Measurements from ENCODE around the gene ARL10. TPM values are rescaled to one million over a fixed set of nuclear protein-coding genes. Genes with fewer than 3 reads are reported as not detected.

The ARL10 gene
- total RNA-seq, 2 donors from 2014 or later = 7.5 to 14.0 TPM

- Mint-ChIP-seq H3K4me3 (no peak overlapping the region), H3K9me3 (no peaks in the 10 kb centered on the region), H3K4me1 (ENCODE audit: low read depth) (peaks cover 44% of the 10 kb centered on the region), H3K36me3 (ENCODE audit: insufficient read depth in 2 of 2) (peaks cover 0 to 2% of the 10 kb centered on the region in 2 donors), H3K27ac (no peak overlapping the region), H3K27me3 (ENCODE audit: low read depth) (no peaks in the 10 kb centered on the region)
- ATAC-seq (replicated peaks in 1 of 2) = no peak
- no peak for DNase-seq
Measured at GRCh38 chr5:176413709-176414191, 48.5 kb downstream of the ARL10 start.

- ATAC-seq (replicated peaks in 1 of 2) (no peak), DNase-seq (no peak)
- Mint-ChIP-seq H3K36me3 (ENCODE audit: insufficient read depth in 2 of 2) (peaks cover 0 to 2% of the 10 kb centered on the region in 2 donors), H3K4me3 (peak overlapping the region; percentile 81 to 86), H3K27ac (peak overlapping the region; percentile 44), H3K9me3 (no peaks in the 10 kb centered on the region), H3K4me1 (ENCODE audit: low read depth) (peaks cover 44% of the 10 kb centered on the region), H3K27me3 (ENCODE audit: low read depth) (no peaks in the 10 kb centered on the region)
Measured at GRCh38 chr5:176414704-176415103, 49.4 kb downstream of the ARL10 start.

GRCh38 chr5:176415240-176415951, 50.1 kb downstream of the ARL10 start:
- ATAC-seq (replicated peaks in 1 of 2) = no peak
- H3K36me3 Mint-ChIP-seq (ENCODE audit: insufficient read depth in 2 of 2) = peaks cover 0 to 2% of the 10 kb centered on the region in 2 donors
- H3K27ac Mint-ChIP-seq = peak overlapping the region; percentile 56
- no peaks in the 10 kb centered on the region for H3K9me3 Mint-ChIP-seq
- no peak for DNase-seq
- peaks cover 44% of the 10 kb centered on the region for H3K4me1 Mint-ChIP-seq (ENCODE audit: low read depth)
- H3K4me3 Mint-ChIP-seq = peak overlapping the region; percentile 81 to 86
- H3K27me3 Mint-ChIP-seq (ENCODE audit: low read depth) = no peaks in the 10 kb centered on the region

- DNase-seq = peak; percentile 85 to 86
- H3K4me3 Mint-ChIP-seq = peak within 1 kb of the TSS; percentile 81 to 86
- H3K4me1 Mint-ChIP-seq (ENCODE audit: low read depth) = peaks cover 42% of the 10 kb centered on the region
- H3K27ac Mint-ChIP-seq = peak within 1 kb of the TSS; percentile 56
- H3K27me3 Mint-ChIP-seq (ENCODE audit: low read depth) = no peaks in the 10 kb centered on the region
- peaks cover 0 to 2% of the 10 kb centered on the region in 2 donors for H3K9me3 Mint-ChIP-seq
- ATAC-seq (replicated peaks in 1 of 2) = peak; percentile 98
- H3K36me3 Mint-ChIP-seq (ENCODE audit: insufficient read depth in 2 of 2) = peaks cover 0 to 3% of the 10 kb centered on the region in 2 donors
Measured at GRCh38 chr5:176415952-176416924, 51.0 kb downstream of the ARL10 start, which contains the start of gene CLTB. CLTB (minus strand) TSS chr5:176416539; CDS start chr5:176416363, 176 bp downstream.

GRCh38 chr5:176416965-176417364, 51.7 kb downstream of the ARL10 start:
- H3K27me3 Mint-ChIP-seq (ENCODE audit: low read depth) = no peaks in the 10 kb centered on the region
- H3K27ac Mint-ChIP-seq = no peak overlapping the region
- peaks cover 0 to 4% of the 10 kb centered on the region in 2 donors for H3K9me3 Mint-ChIP-seq
- H3K4me3 Mint-ChIP-seq = peak overlapping the region; percentile 33 to 62
- peaks cover 0 to 6% of the 10 kb centered on the region in 2 donors for H3K36me3 Mint-ChIP-seq (ENCODE audit: insufficient read depth in 2 of 2)
- no peak for DNase-seq
- peaks cover 35% of the 10 kb centered on the region for H3K4me1 Mint-ChIP-seq (ENCODE audit: low read depth)
- ATAC-seq (replicated peaks in 1 of 2) = no peak

- peaks cover 0 to 4% of the 10 kb centered on the region in 2 donors for H3K9me3 Mint-ChIP-seq
- H3K27ac Mint-ChIP-seq = no peak overlapping the region
- peaks cover 0 to 4% of the 10 kb centered on the region in 2 donors for H3K36me3 Mint-ChIP-seq (ENCODE audit: insufficient read depth in 2 of 2)
- H3K27me3 Mint-ChIP-seq (ENCODE audit: low read depth) = no peaks in the 10 kb centered on the region
- H3K4me1 Mint-ChIP-seq (ENCODE audit: low read depth) = peaks cover 29% of the 10 kb centered on the region
- no peak overlapping the region for H3K4me3 Mint-ChIP-seq
- DNase-seq (no peak), ATAC-seq (replicated peaks in 1 of 2) (no peak)
Measured at GRCh38 chr5:176418251-176418650, 53.0 kb downstream of the ARL10 start.

- no peak overlapping the region for H3K4me3 Mint-ChIP-seq
- H3K27ac Mint-ChIP-seq = no peak overlapping the region
- H3K4me1 Mint-ChIP-seq (ENCODE audit: low read depth) = peaks cover 16% of the 10 kb centered on the region
- peaks cover 0 to 4% of the 10 kb centered on the region in 2 donors for H3K9me3 Mint-ChIP-seq
- H3K27me3 Mint-ChIP-seq (ENCODE audit: low read depth) = no peaks in the 10 kb centered on the region
- ATAC-seq (replicated peaks in 1 of 2) = no peak
- peaks cover 0 to 4% of the 10 kb centered on the region in 2 donors for H3K36me3 Mint-ChIP-seq (ENCODE audit: insufficient read depth in 2 of 2)
- no peak for DNase-seq
Measured at GRCh38 chr5:176420086-176420485, 54.8 kb downstream of the ARL10 start.

- DNase-seq (no peak), ATAC-seq (replicated peaks in 1 of 2) (no peak)
- no peaks in the 10 kb centered on the region for H3K27me3 Mint-ChIP-seq (ENCODE audit: low read depth)
- H3K4me1 Mint-ChIP-seq (ENCODE audit: low read depth) = peaks cover 9% of the 10 kb centered on the region
- peaks cover 0 to 4% of the 10 kb centered on the region in 2 donors for H3K9me3 Mint-ChIP-seq
- no peak overlapping the region for H3K27ac Mint-ChIP-seq
- peaks cover 0 to 6% of the 10 kb centered on the region in 2 donors for H3K36me3 Mint-ChIP-seq (ENCODE audit: insufficient read depth in 2 of 2)
- no peak overlapping the region for H3K4me3 Mint-ChIP-seq
Measured at GRCh38 chr5:176420972-176421544, 55.8 kb downstream of the ARL10 start.

GRCh38 chr5:176424181-176424580, 58.9 kb downstream of the ARL10 start:
- Mint-ChIP-seq H3K4me3 (no peak overlapping the region), H3K27me3 (ENCODE audit: low read depth) (no peaks in the 10 kb centered on the region), H3K27ac (no peak overlapping the region), H3K9me3 (peaks cover 0 to 4% of the 10 kb centered on the region in 2 donors), H3K36me3 (ENCODE audit: insufficient read depth in 2 of 2) (peaks cover 0 to 6% of the 10 kb centered on the region in 2 donors), H3K4me1 (ENCODE audit: low read depth) (no peaks in the 10 kb centered on the region)
- DNase-seq (no peak), ATAC-seq (replicated peaks in 1 of 2) (no peak)

GRCh38 chr5:176425138-176425537, 59.9 kb downstream of the ARL10 start:
- H3K4me3 Mint-ChIP-seq = no peak overlapping the region
- DNase-seq = no peak
- no peaks in the 10 kb centered on the region for H3K4me1 Mint-ChIP-seq (ENCODE audit: low read depth)
- no peak overlapping the region for H3K27ac Mint-ChIP-seq
- peaks cover 0 to 6% of the 10 kb centered on the region in 2 donors for H3K36me3 Mint-ChIP-seq (ENCODE audit: insufficient read depth in 2 of 2)
- no peaks in the 10 kb centered on the region for H3K27me3 Mint-ChIP-seq (ENCODE audit: low read depth)
- no peak for ATAC-seq (replicated peaks in 1 of 2)
- H3K9me3 Mint-ChIP-seq = peaks cover 0 to 4% of the 10 kb centered on the region in 2 donors

- ATAC-seq (replicated peaks in 1 of 2) (no peak), DNase-seq (no peak)
- H3K27ac Mint-ChIP-seq = no peak overlapping the region
- no peaks in the 10 kb centered on the region for H3K4me1 Mint-ChIP-seq (ENCODE audit: low read depth)
- peaks cover 0 to 4% of the 10 kb centered on the region in 2 donors for H3K9me3 Mint-ChIP-seq
- no peaks in the 10 kb centered on the region for H3K27me3 Mint-ChIP-seq (ENCODE audit: low read depth)
- no peak overlapping the region for H3K4me3 Mint-ChIP-seq
- peaks cover 0 to 6% of the 10 kb centered on the region in 2 donors for H3K36me3 Mint-ChIP-seq (ENCODE audit: insufficient read depth in 2 of 2)
Measured at GRCh38 chr5:176425791-176426190, 60.5 kb downstream of the ARL10 start.

- no peak for DNase-seq
Measured at GRCh38 chr5:176426876-176427275, 61.6 kb downstream of the ARL10 start.

More at GRCh38 chr5:176426876-176427275, 61.6 kb downstream of the ARL10 start:
- H3K27me3 Mint-ChIP-seq (ENCODE audit: low read depth) = peaks cover 4% of the 10 kb centered on the region
- H3K9me3 Mint-ChIP-seq = no peaks in the 10 kb centered on the region
- no peak overlapping the region for H3K27ac Mint-ChIP-seq
- no peak overlapping the region for H3K4me3 Mint-ChIP-seq
- H3K4me1 Mint-ChIP-seq (ENCODE audit: low read depth) = no peaks in the 10 kb centered on the region
- H3K36me3 Mint-ChIP-seq (ENCODE audit: insufficient read depth in 2 of 2) = peaks cover 0 to 1% of the 10 kb centered on the region in 2 donors
- ATAC-seq (replicated peaks in 1 of 2) = no peak
